ENCODE data around the gene FOXL3.

Gene FOXL3

GRCh38 chr7:281637-282036 lies 8.3 kb upstream of the FOXL3 start:
- in situ Hi-C loops (cut with MboI; ENCODE audit: low pct_unique_long_range_greater_than_20kb, low sequenced_read_pairs, unreplicated experiment) = no loop called here
- TF ChIP-seq CTCF (IDR thresholded peaks at IDR 0.05; ENCODE audit: extremely low read depth, insufficient read depth, missing control alignments) = no peak
- DNase-seq (ENCODE audit: low spot score) = no peak

- in situ Hi-C loops (cut with MboI; ENCODE audit: low pct_unique_long_range_greater_than_20kb, low sequenced_read_pairs, unreplicated experiment) = no loop called here
- no peak for DNase-seq (ENCODE audit: low spot score)
Measured at GRCh38 chr7:282621-283020, 7.3 kb upstream of the FOXL3 start.

GRCh38 chr7:284762-285722 lies 4.9 kb upstream of the FOXL3 start:
- TF ChIP-seq CTCF (IDR thresholded peaks at IDR 0.05; ENCODE audit: extremely low read depth, insufficient read depth, missing control alignments) = no peak
- no peak for DNase-seq (ENCODE audit: low spot score)
- in situ Hi-C loops (cut with MboI; ENCODE audit: low pct_unique_long_range_greater_than_20kb, low sequenced_read_pairs, unreplicated experiment) = no loop called here

More at GRCh38 chr7:282621-283020, 7.3 kb upstream of the FOXL3 start:
- no peak for TF ChIP-seq CTCF (IDR thresholded peaks at IDR 0.05; ENCODE audit: extremely low read depth, insufficient read depth, missing control alignments)

GRCh38 chr7:285731-286130 lies 4.2 kb upstream of the FOXL3 start:
- no peak for DNase-seq (ENCODE audit: low spot score)
- TF ChIP-seq CTCF (IDR thresholded peaks at IDR 0.05; ENCODE audit: extremely low read depth, insufficient read depth, missing control alignments) = no peak
- in situ Hi-C loops (cut with MboI; ENCODE audit: low pct_unique_long_range_greater_than_20kb, low sequenced_read_pairs, unreplicated experiment) = no loop called here

- TF ChIP-seq CTCF (IDR thresholded peaks at IDR 0.05; ENCODE audit: extremely low read depth, insufficient read depth, missing control alignments) = no peak
- in situ Hi-C loops (cut with MboI; ENCODE audit: low pct_unique_long_range_greater_than_20kb, low sequenced_read_pairs, unreplicated experiment) = no loop called here
- no peak for DNase-seq (ENCODE audit: low spot score)
Measured at GRCh38 chr7:286266-286665, 3.7 kb upstream of the FOXL3 start.

- no peak for TF ChIP-seq CTCF (IDR thresholded peaks at IDR 0.05; ENCODE audit: extremely low read depth, insufficient read depth, missing control alignments)
- no peak for DNase-seq (ENCODE audit: low spot score)
- in situ Hi-C loops (cut with MboI; ENCODE audit: low pct_unique_long_range_greater_than_20kb, low sequenced_read_pairs, unreplicated experiment) = no loop called here
Measured at GRCh38 chr7:288671-289101, 1.3 kb upstream of the FOXL3 start.
